H1 (cell line): ENCODE measurements around the gene SRPRB.

ENCODE experiments used
- BCL11A ChIP-seq, 2 experiments: IDR thresholded peaks; one replicate each; pipeline ENCODE4 v1.6.1; 2011; ENCODE audit warnings: low read depth in 2 of 2, low read length in 2 of 2, mild to moderate bottlenecking in 2 of 2
- HDAC2 ChIP-seq, 2 experiments: fragments of 300-600 bp in 1 of 2; sonication (generic) in 1 of 2; IDR thresholded peaks; 2 replicates each; pipeline ENCODE4 v1.6.1; 2011 to 2012; ENCODE audit warnings: low read depth in 2 of 2, low read length in 2 of 2, mild to moderate bottlenecking in 2 of 2, moderate library complexity in 2 of 2, borderline replicate concordance in 1 of 2, inconsistent platforms in 1 of 2
- RXRA ChIP-seq: IDR thresholded peaks from 2 replicates; pipeline ENCODE4 v1.6.1; 2011; ENCODE audit warnings: low read depth, mild to moderate bottlenecking, low read length, moderate library complexity; ENCODE audit not compliant: insufficient read depth
- TF ChIP-seq, protein P1 (sequence below): IDR thresholded peaks from 2 replicates; pipeline ENCODE4 v1.6.1; 2012; ENCODE audit warnings: inconsistent platforms

DNA sequence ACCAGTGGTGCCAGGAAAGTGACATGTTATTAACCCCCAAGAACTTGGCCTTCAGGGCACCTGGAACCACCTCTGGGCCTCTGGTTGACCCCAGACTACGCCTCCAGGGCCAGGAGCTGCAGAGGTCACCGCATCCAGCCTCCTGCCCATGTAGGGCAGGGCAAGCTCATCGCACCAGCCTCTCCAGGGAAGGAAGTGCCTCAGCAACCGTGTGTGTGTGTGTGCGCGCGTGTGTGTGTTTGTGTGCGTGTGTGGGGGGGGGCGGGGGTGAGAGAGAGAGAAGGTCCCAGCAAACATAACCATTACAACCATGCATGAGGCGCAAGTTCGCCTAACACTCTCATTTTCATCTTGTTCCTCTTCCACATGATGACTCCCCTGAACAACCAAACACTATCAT is 58.3 kb downstream of the SRPRB start:
- TF ChIP-seq, protein P1, sequence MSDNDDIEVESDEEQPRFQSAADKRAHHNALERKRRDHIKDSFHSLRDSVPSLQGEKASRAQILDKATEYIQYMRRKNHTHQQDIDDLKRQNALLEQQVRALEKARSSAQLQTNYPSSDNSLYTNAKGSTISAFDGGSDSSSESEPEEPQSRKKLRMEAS, result no peak
- TF ChIP-seq RXRA, result no peak
- TF ChIP-seq BCL11A (IDR thresholded peaks at IDR 0.05; ENCODE audit: low read depth in 2 of 2, low read length in 2 of 2), result no peak
- TF ChIP-seq HDAC2 (IDR thresholded peaks at IDR 0.05; ENCODE audit: borderline replicate concordance in 1 of 2, low read depth in 2 of 2, low read length in 2 of 2), result no peak
